Bladder microvascular endothelial cell (primary cell): ENCODE results near the gene LIX1L. TPM values are rescaled to one million over a fixed set of nuclear protein-coding genes. Genes with fewer than 3 reads are reported as not detected.

Experiments
- total RNA-seq: library from RNA; depleted of rRNA; stranded (reverse); fragments of >200 nt; gene quantifications from 2 replicates; pipeline ENCODE4 v1.2.3, GENCODE V29; 2014

The LIX1L gene
- 13.0 and 22.0 TPM in 2 replicates for total RNA-seq

GRCh38 chr1:145957443-145958319 lies at the start of gene LIX1L:
Gene LIX1L, minus strand, starts transcription at chr1:145958017. Its CDS starts 90 bp downstream, at chr1:145957927.

DNA sequence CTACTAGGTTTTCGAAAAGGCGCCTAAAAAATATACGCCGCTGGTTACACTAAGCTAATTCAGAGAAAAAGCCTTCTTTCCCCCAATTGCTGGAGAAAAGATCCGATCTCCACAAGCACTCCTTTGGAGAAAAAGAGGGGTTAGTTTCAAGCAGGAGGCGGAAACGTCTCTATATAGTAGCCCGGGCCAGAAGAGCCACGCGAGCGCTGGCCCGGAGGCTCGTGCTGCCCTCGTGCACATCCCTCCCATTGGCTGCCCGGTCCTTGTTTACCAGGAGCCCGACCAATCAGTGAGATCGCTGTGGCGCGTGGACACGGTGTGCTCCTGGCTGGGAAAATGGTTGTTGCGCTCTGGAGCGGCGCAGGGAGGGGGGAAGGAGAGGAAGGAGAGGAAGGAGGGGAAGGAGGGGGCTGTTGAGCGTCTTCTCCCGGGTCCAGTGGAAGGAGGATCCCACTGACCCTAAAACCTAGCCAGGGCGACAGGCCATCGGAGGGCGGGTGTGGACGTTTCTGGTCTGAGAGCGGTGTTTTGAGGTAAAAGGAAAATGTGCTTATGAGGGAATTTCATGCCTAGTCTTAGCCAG lies 38.7 kb upstream of the LIX1L start, which contains the start of gene TXNIP:
Gene TXNIP (minus strand): TSS at position 147 of the 583 bp plus-strand sequence. CDS start 313 bp downstream, outside the sequence.

DNA sequence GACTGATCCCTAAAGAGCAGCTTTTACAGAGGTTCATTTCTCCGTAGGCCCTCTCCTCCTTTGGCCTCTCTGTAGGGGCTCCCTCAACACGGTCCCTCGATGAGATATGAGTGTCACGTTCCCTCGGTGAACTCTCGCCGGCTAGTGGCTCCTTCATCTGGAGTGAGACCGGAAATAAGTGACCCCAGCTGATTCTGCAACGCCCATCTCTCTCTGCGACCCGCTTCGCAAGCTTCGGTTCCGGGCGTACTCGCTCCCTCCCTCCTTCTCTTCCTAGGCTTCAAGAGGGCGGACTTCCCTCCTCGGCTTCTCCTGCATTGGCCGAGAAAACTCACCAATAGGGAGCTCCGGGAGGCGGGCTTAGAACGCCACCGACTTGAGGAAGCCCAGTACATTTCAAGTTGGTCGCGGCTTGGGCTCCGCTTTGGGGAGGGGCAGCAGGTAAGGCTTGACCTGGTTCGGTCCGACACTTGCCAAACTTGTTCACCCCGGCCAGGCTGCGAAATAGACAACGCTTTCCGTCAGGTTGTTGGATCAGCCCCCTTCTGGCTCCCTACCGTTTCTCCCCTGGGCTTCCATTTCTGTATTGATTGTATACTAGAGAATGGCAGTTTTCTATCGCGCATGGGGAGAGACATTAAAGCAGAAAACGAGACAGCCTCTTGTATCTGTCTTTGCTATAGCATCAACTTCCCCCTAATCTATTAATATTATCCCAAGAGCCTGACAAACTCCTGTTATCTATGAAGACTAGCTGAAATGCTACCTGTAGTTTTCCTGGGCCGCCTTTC lies 6.7 kb upstream of the LIX1L start, which contains the start of the genes ANKRD34A and POLR3GL:
Gene ANKRD34A (minus strand): TSS at position 248 of the 791 bp plus-strand sequence. CDS start 2,816 bp downstream, outside the sequence.
Gene POLR3GL (plus strand): TSS at position 363 of the 791 bp plus-strand sequence. CDS start 10,176 bp downstream, outside the sequence.

GRCh38 chr1:145927063-145927886 lies 30.5 kb downstream of the LIX1L start, which contains the start of gene RBM8A:
Gene RBM8A, minus strand, starts transcription at chr1:145927484. Its CDS starts 58 bp downstream, at chr1:145927426.

DNA sequence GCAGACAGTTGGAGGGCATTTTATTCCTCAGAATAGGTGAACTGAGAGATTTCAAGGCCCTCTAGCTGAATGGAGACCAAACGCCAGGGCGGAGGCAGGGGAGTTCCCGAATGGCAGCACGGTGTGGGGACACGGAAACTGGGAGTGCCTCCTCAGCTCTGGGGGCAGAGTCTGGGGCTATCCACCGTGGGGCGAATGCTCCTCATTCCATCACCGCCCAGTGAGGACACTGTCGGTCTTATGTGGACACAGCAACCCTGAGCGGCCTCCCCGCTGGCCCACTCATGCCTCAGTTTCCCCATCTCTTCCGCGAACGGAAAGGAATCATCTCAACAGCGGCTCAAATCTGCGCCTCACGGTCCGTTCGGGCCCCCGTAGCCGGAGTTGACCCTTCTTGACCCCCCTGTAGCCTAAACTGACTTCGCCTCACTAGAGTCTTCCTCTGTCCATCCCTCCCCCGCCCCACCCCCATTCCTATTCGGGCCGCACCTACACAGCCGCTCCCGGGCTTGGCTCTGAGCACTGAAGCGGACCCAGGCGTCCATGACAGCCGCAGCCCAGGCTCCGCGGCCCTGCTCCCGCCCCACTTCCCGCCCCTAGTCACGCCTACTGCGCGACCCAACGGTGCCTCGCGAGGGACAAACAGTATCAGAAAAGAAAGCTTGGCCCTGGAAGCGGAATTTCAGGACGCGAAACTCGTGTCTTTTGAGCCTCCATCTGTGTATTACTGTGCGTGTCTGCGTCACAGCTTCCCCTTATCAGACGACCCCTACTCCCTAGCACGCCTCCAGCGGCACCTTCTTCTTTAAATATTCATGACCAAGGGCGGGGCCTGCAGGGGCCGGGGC lies 39.4 kb downstream of the LIX1L start, which contains the start of gene PEX11B:
Gene PEX11B (minus strand): TSS at position 574 of the 848 bp plus-strand sequence. CDS start 29 bp downstream, at position 545.

GRCh38 chr1:145885738-145886287 lies 72.0 kb downstream of the LIX1L start, which contains the start of gene ANKRD35:
Gene ANKRD35, minus strand, starts transcription at chr1:145885866. Its CDS starts 108 bp downstream, at chr1:145885758.

Other genes with a start within 250 kb of the LIX1L start
- not detected in 2 replicates for gene CD160, start 238.5 kb downstream of the LIX1L start, total RNA-seq
- 9.6 and 15.7 TPM in 2 replicates for gene RNF115, start 133.9 kb downstream of the LIX1L start, total RNA-seq
- 20.1 and 26.9 TPM in 2 replicates for gene POLR3C, start 133.8 kb downstream of the LIX1L start, total RNA-seq
- 2.3 and 2.5 TPM in 2 replicates for gene NUDT17, start 112.4 kb downstream of the LIX1L start, total RNA-seq
- 4.7 and 11.0 TPM in 2 replicates for gene PIAS3, start 98.9 kb downstream of the LIX1L start, total RNA-seq
- 0.06 and 0.16 TPM in 2 replicates for gene ANKRD35, start 72.2 kb downstream of the LIX1L start, total RNA-seq
- gene ITGA10, start 48.0 kb downstream of the LIX1L start, total RNA-seq = 4.1 and 10.5 TPM in 2 replicates
- 21.2 and 32.6 TPM in 2 replicates for gene PEX11B, start 39.3 kb downstream of the LIX1L start, total RNA-seq
- 121 and 188 TPM in 2 replicates for gene RBM8A, start 30.5 kb downstream of the LIX1L start, total RNA-seq
- 0.13 and 0.32 TPM in 2 replicates for gene ANKRD34A, start 6.6 kb upstream of the LIX1L start, total RNA-seq
- 11.8 and 14.1 TPM in 2 replicates for gene POLR3GL, start 6.7 kb upstream of the LIX1L start, total RNA-seq
- 84.7 and 158 TPM in 2 replicates for gene TXNIP, start 38.6 kb upstream of the LIX1L start, total RNA-seq
- gene HJV, start 63.7 kb upstream of the LIX1L start, total RNA-seq = not detected in 2 replicates
- gene NBPF10, start 186.8 kb upstream of the LIX1L start, total RNA-seq = under 0.01 and 0.63 TPM in 2 replicates